Pulmonary artery endothelial cell (primary cell): Measurements from ENCODE around the gene ELMO3. TPM values are rescaled to one million over a fixed set of nuclear protein-coding genes. Genes with fewer than 3 reads are reported as not detected.

Experiments used
- DNase-seq: peaks from one replicate; pipeline ENCODE4 v3.0.0-alpha.2; 2011; ENCODE audit warnings: low read depth, low spot score
- total RNA-seq: library from RNA; depleted of rRNA; stranded (reverse); fragments of >200 nt; gene quantifications from 2 replicates; pipeline ENCODE4 v1.2.3, GENCODE V29; 2014

ELMO3 gene
- total RNA-seq, 1 donor from 2014 or later, result 0.53 TPM

DNA sequence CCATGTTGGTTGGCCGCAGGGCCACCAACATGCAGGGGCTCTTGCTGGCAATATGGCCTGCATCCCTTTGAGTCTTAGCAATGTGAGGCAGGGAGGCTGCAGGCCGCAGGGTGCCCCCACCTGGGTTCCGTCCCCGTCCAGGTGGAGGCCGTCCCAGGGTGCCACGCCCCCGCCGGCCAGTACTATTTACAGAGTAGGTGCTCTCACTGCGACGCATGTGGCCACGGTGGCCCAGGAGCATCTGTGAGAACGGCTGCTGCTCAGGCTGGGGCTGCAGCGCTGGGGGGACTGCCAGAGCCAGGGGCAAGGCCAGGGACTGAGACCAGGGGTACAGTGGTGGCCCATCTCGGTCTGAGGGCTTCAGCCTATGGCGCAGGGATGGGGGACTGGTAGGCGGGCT, 18.8 kb upstream of the ELMO3 start:
- DNase-seq, result no peak

DNA sequence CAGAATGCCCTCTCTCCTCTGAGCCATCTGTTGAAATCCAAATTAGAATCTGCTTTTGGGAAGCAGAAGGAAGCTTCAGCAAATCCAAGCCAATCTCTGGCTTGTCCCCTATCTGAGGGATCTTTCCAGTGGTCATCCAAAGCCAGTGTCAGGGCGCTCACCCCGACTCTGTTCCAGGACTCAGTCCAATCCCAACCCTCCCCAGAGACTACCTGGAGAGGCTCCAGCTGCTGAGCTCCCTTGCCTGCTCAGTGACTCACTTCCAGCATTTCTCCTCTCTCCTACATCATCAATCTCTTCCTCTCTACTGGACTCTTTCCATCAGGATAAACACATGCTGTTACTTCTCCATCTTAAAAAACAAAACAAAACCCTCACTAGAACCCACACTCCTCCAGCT, 17.6 kb upstream of the ELMO3 start:
- peak; percentile 35 for DNase-seq

DNA sequence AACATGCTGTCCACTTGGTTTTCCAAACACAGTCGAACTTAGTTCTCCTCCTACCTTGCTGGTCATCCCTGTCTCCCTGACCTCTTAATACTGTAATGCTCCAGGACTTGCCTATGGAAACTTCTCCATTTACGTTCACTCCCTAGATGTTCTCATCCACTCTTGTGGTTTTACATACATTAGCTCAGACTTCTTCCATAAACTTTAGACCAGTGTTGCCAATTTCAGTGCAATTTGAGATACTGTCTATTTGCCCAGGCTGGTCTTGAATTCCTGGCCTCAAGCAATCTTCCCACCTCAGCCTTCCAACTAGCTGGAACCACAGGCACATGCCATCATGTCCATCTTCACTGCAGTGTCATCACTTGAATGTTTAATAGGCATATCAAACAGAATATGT, 16.6 kb upstream of the ELMO3 start:
- no peak for DNase-seq

DNA sequence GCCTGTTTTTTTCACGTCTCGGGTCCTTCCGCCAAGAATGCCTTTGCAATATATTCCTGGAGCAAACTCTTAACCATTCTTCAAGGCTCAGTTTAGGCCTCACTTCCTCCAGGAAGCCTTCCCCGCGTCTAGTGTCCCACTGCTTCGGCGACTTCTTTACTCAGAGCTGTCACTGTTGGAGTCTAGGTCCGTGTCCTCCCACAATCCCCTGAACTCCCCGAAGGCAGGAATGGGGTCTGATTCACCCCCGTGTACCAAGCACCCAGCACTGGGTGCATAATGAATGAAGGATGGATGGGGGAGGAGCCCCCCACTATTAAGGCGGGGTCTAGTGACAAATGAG, 15.7 kb upstream of the ELMO3 start:
- DNase-seq, result no peak

DNA sequence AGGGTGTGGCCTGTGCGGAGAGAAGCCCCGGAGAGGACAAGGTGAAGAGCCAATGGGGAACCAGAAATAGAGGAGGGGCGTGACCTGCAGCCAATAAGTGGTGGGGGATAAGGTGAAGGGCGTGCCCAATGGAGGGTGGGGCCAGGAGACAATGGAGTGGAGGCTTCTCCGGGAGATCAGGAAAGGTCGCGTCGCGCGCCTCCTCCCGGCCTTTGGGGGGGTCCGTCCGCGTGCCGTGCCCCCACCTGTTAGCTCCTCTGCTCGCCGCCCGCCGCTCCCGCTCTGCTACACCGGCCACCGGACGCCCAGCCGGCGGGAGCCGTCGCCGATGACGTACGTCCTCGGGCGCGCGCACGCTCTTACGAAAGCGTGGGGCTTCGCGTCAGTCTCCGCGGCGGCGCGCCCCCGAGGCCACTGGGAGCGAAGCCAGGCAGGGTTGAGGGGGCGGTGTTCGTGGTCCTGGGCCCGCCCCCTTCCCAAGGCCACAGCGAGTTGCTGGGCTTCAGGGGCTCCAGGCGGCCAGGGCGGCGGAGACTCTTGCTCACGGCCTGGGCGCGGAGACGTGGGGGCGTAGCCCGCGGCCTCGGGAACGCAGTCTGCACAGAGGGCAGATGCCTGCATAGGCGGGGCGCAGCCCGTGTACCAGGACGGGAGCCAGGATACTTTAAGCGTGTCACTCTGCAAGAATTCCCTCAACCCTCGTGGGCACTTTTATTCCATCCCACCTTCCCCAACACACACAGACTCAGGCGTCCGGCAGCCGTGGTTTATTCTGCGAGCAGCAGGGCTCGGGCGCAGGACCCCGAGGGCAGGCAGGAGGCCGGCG, 15.1 kb upstream of the ELMO3 start, which contains the start of gene MATCAP1:
MATCAP1 (minus strand) TSS at position 337 of the 826 bp plus-strand sequence. CDS start 3,353 bp downstream, outside the sequence.
- peak; percentile 95 for DNase-seq

DNA sequence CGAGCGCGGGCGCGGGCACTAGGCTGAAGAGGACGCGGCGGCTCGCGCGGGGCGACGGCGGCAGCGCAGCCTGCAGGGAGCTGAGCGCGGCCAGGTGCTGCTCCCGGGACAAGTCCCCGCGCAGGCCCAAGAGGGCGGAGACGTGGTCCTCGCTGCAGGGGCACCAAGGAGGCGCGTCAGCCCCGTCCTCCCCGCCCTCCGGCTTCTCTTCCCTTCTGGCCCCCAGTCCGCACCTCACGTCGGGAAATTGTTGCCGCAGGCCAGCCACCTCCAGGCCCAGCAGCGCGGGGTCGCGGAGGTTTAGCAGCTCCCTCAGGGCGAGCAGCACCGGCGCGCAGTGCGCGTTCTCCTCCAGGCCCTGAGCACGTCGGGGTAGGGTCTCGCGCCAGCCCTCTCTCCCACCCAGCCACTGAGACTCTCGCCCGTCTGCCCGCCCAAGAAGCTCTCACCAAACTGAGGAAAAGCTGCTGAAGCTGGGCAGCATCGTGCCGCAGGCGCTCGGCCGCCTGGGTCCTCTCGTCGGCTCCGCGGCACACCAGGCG, 14.4 kb upstream of the ELMO3 start:
- DNase-seq, result no peak

DNA sequence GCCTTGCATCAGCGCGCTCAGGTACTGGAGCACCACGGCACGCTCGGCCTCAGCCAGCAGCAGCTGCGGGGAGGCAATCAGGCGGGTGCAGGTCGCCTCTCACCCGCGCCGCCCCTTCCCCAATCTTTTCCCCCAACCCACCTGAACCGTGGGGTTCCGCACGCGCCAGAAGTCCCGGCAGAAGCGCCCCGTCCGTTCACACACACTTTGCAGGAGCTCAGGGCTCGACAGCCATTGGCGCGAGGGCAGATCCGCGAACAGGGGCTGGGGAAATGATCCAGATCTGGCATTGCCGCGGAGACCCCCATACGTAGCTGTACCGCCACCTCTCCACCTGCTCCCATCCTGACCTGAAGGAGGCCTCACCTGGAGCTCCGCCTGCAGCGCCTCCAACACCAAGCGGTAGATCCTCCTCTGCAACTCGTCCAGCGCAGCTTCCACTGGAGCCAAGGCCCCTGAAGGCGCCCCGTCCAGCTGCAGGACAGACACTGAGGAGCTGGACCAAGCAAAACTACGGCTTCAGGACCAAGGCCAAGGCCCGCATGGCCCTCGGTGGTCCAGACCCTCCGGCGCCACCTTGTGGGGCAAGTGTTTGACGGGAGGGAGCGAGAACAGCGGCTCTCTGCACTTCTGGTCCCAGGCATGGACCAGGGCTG, 13.8 kb upstream of the ELMO3 start:
- peak; percentile 67 for DNase-seq

DNA sequence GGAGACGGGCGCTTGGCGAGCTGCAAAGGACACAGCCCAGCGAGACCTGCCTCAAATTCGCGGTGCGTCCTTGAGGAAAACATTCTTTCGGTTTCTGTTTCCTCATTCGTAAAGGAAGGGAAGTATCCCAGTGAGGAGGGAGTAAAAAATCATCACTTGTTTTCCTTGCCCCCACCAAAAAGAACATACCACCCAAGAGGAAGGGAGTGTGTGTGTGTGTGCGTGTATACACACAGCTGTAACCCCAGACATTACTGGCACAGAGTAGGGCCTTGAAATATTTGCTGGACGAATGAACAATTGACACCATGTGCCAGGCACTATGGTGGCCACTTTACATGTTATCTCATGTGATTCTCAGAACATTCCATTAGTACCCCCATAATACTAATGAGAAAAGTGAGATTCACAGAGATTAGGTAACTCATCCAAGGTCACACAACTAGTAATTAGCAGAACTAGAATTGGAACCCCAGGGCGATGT, 13.2 kb upstream of the ELMO3 start:
- no peak for DNase-seq

DNA sequence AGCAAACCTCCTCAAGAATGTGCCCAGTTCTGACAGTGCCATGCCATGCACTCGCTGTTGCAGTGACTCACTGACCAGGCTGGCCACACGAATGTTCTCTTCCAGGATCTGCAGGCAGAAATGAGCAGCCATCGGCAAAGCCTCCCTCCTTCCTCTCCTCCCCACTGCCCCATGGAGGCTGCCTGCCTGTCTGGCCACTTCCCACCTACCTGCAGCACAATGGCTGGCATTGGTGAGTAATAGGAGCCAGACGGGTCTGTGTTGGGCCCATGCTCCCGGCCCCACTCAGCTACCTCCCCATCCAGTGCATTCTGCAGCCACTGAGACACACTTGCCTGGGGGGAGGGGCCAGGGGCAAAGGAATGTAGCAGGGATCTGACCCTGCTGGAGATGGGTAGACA, 12.4 kb upstream of the ELMO3 start:
- DNase-seq, result no peak

DNA sequence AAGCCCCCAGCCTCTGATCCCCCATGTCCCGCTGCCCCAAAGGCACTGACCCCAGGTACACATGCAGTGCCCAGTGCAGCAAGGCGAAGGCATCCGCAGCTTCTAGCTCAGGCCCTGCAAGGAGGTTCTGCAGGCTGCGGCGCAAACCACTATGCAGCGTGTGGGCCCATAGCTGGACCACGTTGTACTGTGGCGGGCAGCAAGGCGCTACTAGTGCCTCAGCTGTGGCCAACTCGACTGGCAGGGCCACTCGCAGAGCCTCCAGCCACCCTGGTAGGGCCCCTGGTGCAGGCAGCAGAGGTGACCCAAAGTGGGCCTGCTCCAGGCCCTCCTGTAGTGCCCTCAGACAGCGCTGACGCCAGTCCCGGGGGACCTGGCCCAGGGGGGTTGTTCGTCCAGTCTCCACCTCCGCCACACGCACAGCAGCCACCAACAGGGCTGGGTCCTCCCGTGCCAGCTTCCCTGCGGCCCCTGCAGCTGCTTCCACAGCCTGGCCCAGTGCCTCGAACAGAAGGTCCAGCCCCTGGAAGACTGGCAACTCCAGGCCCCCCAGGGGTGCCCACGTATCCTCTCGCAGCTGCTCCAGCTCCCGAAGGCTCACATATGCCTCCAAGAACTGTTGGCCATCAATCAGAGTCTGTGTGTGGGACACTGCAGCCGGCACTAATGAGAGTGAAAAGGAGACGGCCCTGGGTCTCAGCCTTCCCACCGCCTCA, 11.6 kb upstream of the ELMO3 start:
- DNase-seq, result no peak

DNA sequence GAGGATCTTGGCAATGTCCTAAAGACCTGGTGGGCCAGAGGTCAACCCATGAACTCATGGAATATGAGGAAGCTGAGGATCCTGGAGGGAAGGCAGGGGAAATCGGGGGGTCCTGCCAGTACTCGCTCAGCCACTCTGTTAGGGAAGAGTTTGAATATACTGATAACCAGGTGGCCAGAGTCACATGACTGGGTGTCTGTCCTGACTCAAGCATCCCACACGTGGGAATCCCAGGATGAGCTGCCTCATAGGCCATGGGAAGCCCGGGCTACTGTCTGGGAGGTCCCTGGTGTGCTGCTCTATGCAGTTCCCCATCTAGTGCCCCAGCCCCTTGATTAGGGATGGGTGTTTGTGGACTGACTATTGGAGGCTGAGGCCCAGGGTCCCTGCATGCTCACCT, 10.6 kb upstream of the ELMO3 start:
- no peak for DNase-seq

DNA sequence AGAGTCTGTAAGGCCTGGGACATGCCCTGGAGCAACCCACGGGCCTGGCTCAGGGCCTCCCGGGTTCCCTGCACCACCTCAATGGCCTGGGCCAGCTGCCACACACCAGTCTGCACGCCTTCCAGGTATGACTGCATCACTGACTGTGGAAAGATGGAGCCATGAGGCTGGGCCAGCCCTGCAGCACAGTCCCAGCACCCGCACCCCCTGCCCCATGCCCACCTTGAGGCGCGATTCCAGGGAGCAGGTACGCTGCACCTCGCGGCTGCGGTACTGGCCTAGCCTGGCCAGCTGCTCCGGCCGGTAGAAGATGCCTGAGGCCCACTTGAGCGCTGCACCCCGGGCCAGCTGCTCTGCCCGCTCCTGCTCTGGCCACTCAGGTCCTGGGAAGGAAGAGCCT, 10.1 kb upstream of the ELMO3 start:
- DNase-seq, result no peak

DNA sequence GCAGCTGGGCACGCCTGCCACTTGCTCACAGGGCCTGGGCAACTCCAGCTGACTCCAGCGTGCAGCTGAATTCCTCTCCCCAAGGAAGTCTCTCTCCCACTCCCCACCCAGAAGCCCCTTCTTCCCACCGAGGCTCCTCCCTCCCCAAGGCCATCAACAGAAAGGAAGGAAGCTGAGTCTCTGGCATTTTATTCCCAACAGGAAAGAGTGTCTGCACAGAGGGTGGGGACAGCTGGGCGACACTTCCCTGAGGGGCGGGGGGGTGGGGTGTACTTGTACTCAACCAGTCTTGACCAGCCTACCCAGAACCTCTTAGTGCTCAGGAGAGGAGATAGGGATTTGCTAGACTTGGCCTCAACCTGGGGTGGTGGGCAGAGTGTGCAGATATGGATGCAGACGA, 8.9 kb upstream of the ELMO3 start, which contains the start of gene EXOC3L1:
EXOC3L1 (minus strand) TSS at position 96 of the 400 bp plus-strand sequence. CDS start 460 bp downstream, outside the sequence.
- DNase-seq, result no peak

DNA sequence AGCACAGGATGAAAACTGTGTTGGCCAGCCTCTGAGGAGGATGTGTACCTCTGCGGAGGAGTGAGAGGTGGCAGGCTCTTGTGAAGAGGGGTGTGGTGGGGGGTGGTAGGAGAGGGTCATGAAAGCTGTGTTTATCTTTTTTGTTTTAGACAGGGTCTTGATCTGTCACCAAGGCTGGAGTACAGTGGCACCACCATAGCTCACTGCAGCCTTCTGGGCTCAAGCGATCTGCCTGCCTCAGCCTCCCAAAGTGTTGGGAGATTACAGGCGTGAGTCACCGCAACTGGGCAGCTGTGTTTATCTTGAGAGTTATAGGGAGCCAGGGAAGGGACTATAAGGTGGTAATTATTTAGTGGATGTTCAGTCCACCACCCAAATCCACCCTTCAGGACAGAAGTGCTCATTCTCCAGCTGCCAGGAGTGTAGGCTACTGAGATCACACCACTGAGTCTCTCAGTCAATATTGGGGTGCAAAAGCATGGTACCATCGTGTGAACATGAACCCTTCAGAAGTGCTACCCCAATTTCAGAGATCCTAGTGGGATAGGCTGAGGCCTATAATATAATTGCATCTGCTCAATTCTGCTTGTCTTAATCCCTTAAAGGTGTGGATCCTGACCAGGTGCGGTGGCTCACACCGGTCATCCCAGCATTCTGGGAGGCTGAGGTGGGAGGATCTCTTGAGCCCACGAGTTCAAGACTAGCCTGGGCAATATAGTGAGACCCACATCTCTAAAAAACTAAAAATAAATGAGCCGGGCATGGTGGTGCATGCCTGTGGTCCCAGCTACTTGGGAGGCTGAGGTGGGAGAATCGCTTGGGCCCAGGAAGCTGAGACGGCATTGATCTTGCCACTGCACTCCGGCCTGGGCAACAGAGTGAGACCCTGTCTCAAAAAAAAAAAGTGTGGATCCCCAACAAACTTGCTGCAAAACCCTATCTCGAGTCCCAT, 8.2 kb upstream of the ELMO3 start:
- no peak for DNase-seq

DNA sequence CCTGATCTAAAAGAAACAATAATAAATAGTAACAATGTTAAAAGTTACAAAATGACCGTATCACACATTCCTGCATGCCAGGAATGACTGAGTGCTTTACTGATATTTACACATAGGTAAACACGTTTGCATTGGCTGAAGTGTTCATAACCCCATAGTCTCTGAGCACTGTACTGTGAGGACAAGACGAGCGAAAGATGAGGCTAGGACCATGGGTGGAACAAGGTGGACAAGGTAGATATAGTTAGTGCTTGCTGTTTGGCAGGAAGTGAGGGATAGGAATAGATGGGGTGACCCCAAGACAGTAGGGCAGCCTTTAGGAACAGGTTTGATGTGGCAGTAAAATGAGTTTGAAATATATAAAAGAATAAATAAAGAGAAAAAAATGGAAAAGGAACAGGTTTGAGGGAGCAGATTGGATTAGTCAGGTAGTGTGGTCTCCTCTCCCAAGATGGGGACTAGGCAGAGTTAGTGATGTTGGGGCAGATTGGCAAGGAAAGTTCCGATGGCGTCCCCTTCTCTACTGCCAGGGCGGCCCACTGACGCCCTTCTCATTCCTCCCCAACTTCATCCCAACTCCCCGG, 7.4 kb upstream of the ELMO3 start:
- no peak for DNase-seq

DNA sequence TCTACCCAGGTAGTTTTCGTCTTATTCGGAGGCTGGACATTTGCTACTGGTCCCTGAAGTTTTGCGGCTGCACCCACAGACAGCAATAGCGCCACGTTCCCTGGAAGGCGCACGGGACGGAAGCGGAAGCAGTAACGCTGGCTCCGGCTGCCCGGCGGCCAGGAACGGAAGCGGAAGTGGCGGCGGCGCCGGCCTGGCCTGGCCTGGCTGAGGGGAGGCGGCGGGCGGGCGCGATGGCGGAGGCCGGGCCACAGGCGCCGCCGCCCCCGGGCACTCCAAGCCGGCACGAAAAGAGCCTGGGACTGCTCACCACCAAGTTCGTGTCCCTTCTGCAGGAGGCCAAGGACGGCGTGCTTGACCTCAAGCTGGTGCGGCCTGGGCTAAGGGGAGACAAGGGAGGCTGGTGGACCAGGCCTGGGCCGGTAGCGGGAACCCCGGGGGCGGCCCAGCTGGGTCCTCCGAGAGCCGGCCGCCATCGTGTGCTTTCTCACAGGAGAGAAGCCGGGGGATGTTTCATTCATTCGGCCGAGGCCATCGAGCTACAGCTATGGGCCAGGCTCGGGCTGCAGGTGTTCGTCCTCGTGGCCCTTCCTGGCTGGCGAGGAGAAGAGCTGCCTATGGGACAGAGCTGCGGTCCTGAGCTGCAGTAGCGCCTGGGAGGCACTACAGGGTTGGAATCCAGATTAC, 6.8 kb upstream of the ELMO3 start, which contains the start of gene E2F4:
E2F4 (plus strand) TSS at position 161 of the 687 bp plus-strand sequence; CDS start at position 234, 73 bp downstream.
- peak; percentile 77 for DNase-seq

DNA sequence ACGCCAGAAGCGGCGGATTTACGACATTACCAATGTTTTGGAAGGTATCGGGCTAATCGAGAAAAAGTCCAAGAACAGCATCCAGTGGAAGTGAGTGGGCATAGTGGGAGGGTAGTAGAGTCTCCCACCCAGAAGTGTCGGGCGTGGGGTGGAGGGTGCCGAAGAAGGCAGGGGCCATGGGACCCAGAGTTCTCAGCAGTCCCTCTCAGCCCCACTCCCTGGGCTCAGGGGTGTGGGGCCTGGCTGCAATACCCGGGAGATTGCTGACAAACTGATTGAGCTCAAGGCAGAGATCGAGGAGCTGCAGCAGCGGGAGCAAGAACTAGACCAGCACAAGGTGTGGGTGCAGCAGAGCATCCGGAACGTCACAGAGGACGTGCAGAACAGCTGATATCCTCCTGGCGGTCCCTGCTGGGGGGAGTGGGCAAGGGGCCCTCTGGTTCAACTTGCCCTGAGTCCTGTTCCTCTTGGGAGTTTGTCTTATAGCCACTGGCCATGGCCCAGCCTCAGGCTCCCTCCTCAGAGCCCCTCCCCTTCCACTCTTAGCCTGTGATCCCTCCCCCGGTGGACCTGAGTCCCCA, 6.1 kb upstream of the ELMO3 start:
- no peak for DNase-seq

DNA sequence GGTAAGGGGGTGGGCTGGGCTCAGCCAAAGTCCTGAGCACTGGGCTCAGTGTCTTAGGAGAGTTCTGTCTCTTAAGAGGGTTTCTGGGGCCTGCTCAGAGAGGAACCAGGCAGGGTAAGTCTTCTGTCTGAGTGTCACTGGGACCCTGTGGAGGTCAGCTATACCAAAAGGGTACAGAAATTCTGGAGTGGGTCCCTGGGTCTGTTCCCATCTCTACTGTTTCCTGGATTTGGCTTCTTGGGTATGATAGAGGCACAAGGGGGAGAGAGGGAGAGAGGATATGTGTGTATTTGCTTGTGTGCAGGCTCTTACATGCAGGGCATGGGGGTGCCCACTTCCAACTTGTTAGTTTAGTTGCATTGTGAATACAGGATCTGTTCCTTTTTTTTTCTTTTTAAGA, 5.4 kb upstream of the ELMO3 start:
- DNase-seq, result no peak

DNA sequence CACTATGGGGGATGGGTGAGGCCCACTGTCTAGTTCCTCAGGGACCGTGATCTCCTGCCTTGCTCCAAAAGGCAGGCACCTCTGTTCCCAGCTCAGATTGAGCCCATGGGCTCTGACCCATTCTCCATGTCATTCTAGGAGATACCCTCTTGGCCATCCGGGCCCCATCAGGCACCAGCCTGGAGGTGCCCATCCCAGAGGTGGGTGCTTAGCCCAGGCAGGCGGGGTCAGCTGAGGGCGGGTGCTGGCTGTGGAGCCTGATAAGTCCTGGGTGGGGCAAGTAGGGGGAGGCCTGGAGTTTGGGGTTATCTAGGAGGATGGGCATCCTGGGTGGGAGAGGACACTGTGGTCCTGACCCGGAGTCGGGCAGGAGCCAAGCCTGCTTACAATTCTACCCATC, 4.7 kb upstream of the ELMO3 start:
- no peak for DNase-seq
